A549 (cell line): ENCODE results near the gene PNMA5. TPM values are rescaled to one million over a fixed set of nuclear protein-coding genes. Genes with fewer than 3 reads are reported as not detected.
"Not testable (repeated sequence)": the region's sequence is repeated elsewhere in the genome, so short reads cannot be mapped to it uniquely, and the experiment has no call there.

Source experiments
- ATAC-seq, 2 experiments: fragments of 200-7000 bp in 1 of 2; fragments of >200 bp in 1 of 2; cut with Nextera tagmentation in 1 of 2; cut with Tn5 transposase in 1 of 2; 3 replicates each; pipeline versions ENCODE4 v1.8.0 to v1.9.1; 2018 to 2020; ENCODE audit warnings: mild to moderate bottlenecking in 1 of 2, moderate library complexity in 1 of 2
- CTCF ChIA-PET: fragments of 300-600 bp; sonication (Branson Sonifier 250); formaldehyde crosslinking; extraction: SDS; loops from one replicate; lab custom pipeline; 2021; ENCODE audit warnings: antibody characterized with exemption, inconsistent platforms; lab: Yijun Ruan, JAX
- POLR2A ChIA-PET: fragments of 350-600 bp; formaldehyde crosslinking; extraction: SDS; loops from one replicate; lab custom pipeline; 2021; ENCODE audit warnings: antibody characterized with exemption, inconsistent platforms; lab: Yijun Ruan, JAX
- DNase-seq, 2 experiments: peaks; one replicate each; pipeline versions ENCODE4 v3.0.0 to v3.0.0-alpha.2; 2011 to 2016; ENCODE audit warnings: low read depth in 1 of 2, low spot score in 1 of 2
- FAIRE-seq: peaks from 2 replicates; lab custom pipeline; 2011; peaks lifted over from hg19 to GRCh38; lab: Jason Lieb, UNC
- H3K27ac ChIP-seq, 2 experiments: fragments of >200 bp; sonication (Bioruptor Twin); formaldehyde crosslinking; 3 replicates each; pipeline ENCODE4 v1.5.1; 2016 to 2017
- H3K4me1 ChIP-seq: fragments of >200 bp; sonication (Bioruptor Twin); formaldehyde crosslinking; 3 replicates; pipeline ENCODE4 v1.6.1; 2016
- H3K4me2 ChIP-seq: fragments of >200 bp; sonication (Bioruptor Twin); formaldehyde crosslinking; 3 replicates; pipeline ENCODE4 v1.6.1; 2016
- H3K4me3 ChIP-seq: fragments of >200 bp; sonication (Bioruptor Twin); formaldehyde crosslinking; 3 replicates; pipeline ENCODE4 v1.5.1; 2016
- H3K9me3 ChIP-seq: fragments of >200 bp; sonication (Bioruptor Twin); formaldehyde crosslinking; 3 replicates; pipeline ENCODE4 v1.6.1; 2016
- CBX2 ChIP-seq: fragments of 200-600 bp; sonication (generic); IDR thresholded peaks from 2 replicates; pipeline ENCODE4 v1.6.1; 2016; ENCODE audit warnings: low read depth, mild to moderate bottlenecking, borderline replicate concordance
- E2F6 ChIP-seq: IDR thresholded peaks from 2 replicates; pipeline ENCODE4 v1.6.1; 2012; ENCODE audit warnings: low read depth, borderline replicate concordance
- EHMT2 ChIP-seq: fragments of 200-600 bp; sonication (generic); IDR thresholded peaks from 2 replicates; pipeline ENCODE4 v1.6.1; 2016; ENCODE audit warnings: antibody characterized with exemption, low read depth, mild to moderate bottlenecking, moderate library complexity
- ELK1 ChIP-seq: fragments of 150-350 bp; IDR thresholded peaks from 2 replicates; pipeline ENCODE4 v1.6.1; 2014; ENCODE audit warnings: low read depth, mild to moderate bottlenecking, low read length
- ESRRA ChIP-seq: fragments of 150-350 bp; IDR thresholded peaks from 2 replicates; pipeline ENCODE4 v1.6.1; 2014; ENCODE audit warnings: mild to moderate bottlenecking, low read length, borderline replicate concordance
- FOSB ChIP-seq: fragments of 250-450 bp; sonication (Bioruptor Pico); IDR thresholded peaks from 2 replicates; pipeline ENCODE4 v1.5.0; 2020; ENCODE audit warnings: mild to moderate bottlenecking, moderate library complexity
- GATA3 ChIP-seq: IDR thresholded peaks from 2 replicates; pipeline ENCODE4 v1.6.1; 2012; ENCODE audit warnings: borderline replicate concordance
- HDAC2 ChIP-seq: fragments of 200-600 bp; sonication (generic); IDR thresholded peaks from 2 replicates; pipeline ENCODE4 v1.6.1; 2016
- HES2 ChIP-seq: fragments of >200 bp; sonication (Bioruptor Twin); formaldehyde crosslinking; IDR thresholded peaks from 2 replicates; pipeline ENCODE4 v1.6.1; 2016
- HOXB13 ChIP-seq: fragments of 250-450 bp; sonication (Bioruptor Pico); IDR thresholded peaks from 2 replicates; pipeline ENCODE4 v1.5.0; 2020; ENCODE audit warnings: low read depth, mild to moderate bottlenecking, moderate library complexity
- KDM5A ChIP-seq: fragments of 200-600 bp; sonication (generic); IDR thresholded peaks from 2 replicates; pipeline ENCODE4 v1.6.1; 2016; ENCODE audit warnings: antibody characterized with exemption, mild to moderate bottlenecking
- MAFK ChIP-seq: fragments of 450-650 bp; IDR thresholded peaks from 2 replicates; pipeline ENCODE4 v1.6.1; 2014; ENCODE audit not compliant: partially characterized antibody
- MAX ChIP-seq: IDR thresholded peaks from 2 replicates; pipeline ENCODE4 v1.6.1; 2012
- NFE2L2 ChIP-seq: fragments of 150-350 bp; conservative IDR thresholded peaks from 2 replicates; pipeline ENCODE4 v1.6.1; 2014; ENCODE audit warnings: low read length
- PBX3 ChIP-seq: IDR thresholded peaks from 2 replicates; pipeline ENCODE4 v1.6.1; 2012
- PHF8 ChIP-seq: fragments of 200-600 bp; sonication (generic); IDR thresholded peaks from 2 replicates; pipeline ENCODE4 v1.6.1; 2016; ENCODE audit warnings: low read depth, mild to moderate bottlenecking, antibody characterized with exemption, moderate library complexity, borderline replicate concordance
- RFX5 ChIP-seq: fragments of 450-650 bp; IDR thresholded peaks from 2 replicates; pipeline ENCODE4 v1.7.1; 2014; ENCODE audit warnings: antibody characterized with exemption, mild to moderate bottlenecking, moderate library complexity
- TFCP2L1 ChIP-seq: fragments of 250-450 bp; sonication (Bioruptor Pico); IDR thresholded peaks from 2 replicates; pipeline ENCODE4 v1.5.0; 2021; ENCODE audit warnings: mild to moderate bottlenecking
- ZNF302 ChIP-seq: fragments of 250-450 bp; sonication (Bioruptor Pico); IDR thresholded peaks from 2 replicates; pipeline ENCODE4 v1.9.0; 2021; ENCODE audit warnings: inconsistent platforms, mild to moderate bottlenecking, moderate library complexity
- WGBS: methylation state at CpG from one replicate; pipeline ENCODE4 v1.1.6; 2017; ENCODE audit errors: missing lambda C conversion rate; 5-methylcytosine and 5-hydroxymethylcytosine counted together
- polyA plus RNA-seq, 4 experiments: library from polyadenylated mRNA; depleted of rRNA in 3 of 4; stranded (reverse); fragments of >200 nt; fragmentation: RNase III in 1 of 4; extraction: RNeasy Plus Mini Kit Qiagen cat#74134 plus additional on column Dnase treatment in 1 of 4; gene quantifications; 2 replicates in 3 of 4; 3 replicates in 1 of 4; pipeline ENCODE4 v1.2.3, GENCODE V29; 2011 to 2017

The PNMA5 gene
- polyA plus RNA-seq, 2 of the 4 experiments (the other 2 are of a cell fraction): not detected

GRCh38 chrX:152987801-152988200 lies 6.1 kb downstream of the PNMA5 start:
- TF ChIP-seq MAX (no peak), ZNF302 (CRISPR knock-in tag) (no peak), KDM5A (no peak), CBX2 (no peak), FOSB (CRISPR knock-in tag) (no peak), HDAC2 (no peak), RFX5 (no peak), HES2 (no peak), ELK1 (no peak), EHMT2 (no peak), E2F6 (no peak), MAFK (no peak), PHF8 (no peak), NFE2L2 (no peak), GATA3 (no peak), PBX3 (no peak), ESRRA (no peak), TFCP2L1 (CRISPR knock-in tag) (no peak), HOXB13 (CRISPR knock-in tag) (no peak)

GRCh38 chrX:152987156-152987555 lies 6.8 kb downstream of the PNMA5 start:
- H3K9me3 ChIP-seq, CTCF ChIA-PET, ATAC-seq, H3K4me2 ChIP-seq, DNase-seq, FAIRE-seq, POLR2A ChIA-PET, H3K4me1 ChIP-seq, H3K4me3 ChIP-seq, H3K27ac ChIP-seq: not testable (repeated sequence)
- WGBS: no CpG with 5 or more reads among the region's 10 CpGs

More at GRCh38 chrX:152987801-152988200, 6.1 kb downstream of the PNMA5 start:
- DNase-seq (no peak), FAIRE-seq (no peak), ATAC-seq (no peak)
- Histone ChIP-seq H3K4me3 (no peak overlapping the region), H3K9me3 (no peaks in the 10 kb centered on the region), H3K4me2 (no peak overlapping the region), H3K4me1 (no peaks in the 10 kb centered on the region), H3K27ac (no peak overlapping the region)
- 57% methylated on average over 1 of the region's 8 CpGs for WGBS
- POLR2A ChIA-PET: no interaction called here
- CTCF ChIA-PET: no interaction called here

- H3K4me1 ChIP-seq, H3K27ac ChIP-seq, H3K9me3 ChIP-seq, POLR2A ChIA-PET, H3K4me3 ChIP-seq, DNase-seq, CTCF ChIA-PET, H3K4me2 ChIP-seq: not testable (repeated sequence)
- peak in 1 of 2 experiments; percentile 51; a peak in 3 of 6 replicates for ATAC-seq
- WGBS: no CpG with 5 or more reads among the region's 4 CpGs
- FAIRE-seq: peak; percentile 98
Observed at GRCh38 chrX:152985383-152985782, 8.5 kb downstream of the PNMA5 start.
